Measurements from ENCODE around the gene SLC22A5. TPM values are rescaled to one million over a fixed set of nuclear protein-coding genes. Genes with fewer than 3 reads are reported as not detected.
A peak's percentile ranks its signal among the peaks of the same experiment; 100 is the strongest.
"Not testable (repeated sequence)": the region's sequence is repeated elsewhere in the genome, so short reads cannot be mapped to it uniquely, and the experiment has no call there.

Gene SLC22A5
- total RNA-seq, 1 donor from 2014 or later = 5.5 TPM

DNA sequence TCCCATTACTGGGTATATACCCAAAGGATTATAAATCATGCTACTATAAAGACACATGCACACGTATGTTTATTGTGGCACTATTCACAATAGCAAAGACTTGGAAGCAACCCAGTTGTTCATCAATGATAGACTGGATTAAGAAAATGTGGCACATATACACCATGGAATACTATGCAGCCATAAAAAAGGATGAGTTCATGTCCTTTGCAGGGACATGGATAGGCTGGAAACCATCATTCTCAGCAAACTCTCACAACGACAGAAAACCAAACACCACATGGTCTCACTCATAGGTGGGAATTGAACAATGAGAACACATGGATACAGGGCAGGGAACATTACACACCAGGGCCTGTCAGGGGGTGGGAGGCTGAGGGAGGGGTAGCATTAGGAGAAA, 34.5 kb downstream of the SLC22A5 start:
- DNase-seq; H3K36me3 Mint-ChIP-seq (ENCODE audit: low read depth); intact Hi-C loops (cut with micrococcal nuclease); H3K9me3 Mint-ChIP-seq; H3K27ac Mint-ChIP-seq; H3K4me3 Mint-ChIP-seq: not testable (repeated sequence)
- peaks cover 20% of the 10 kb centered on the region for H3K27me3 Mint-ChIP-seq
- H3K4me1 Mint-ChIP-seq = peaks cover 31% of the 10 kb centered on the region

DNA sequence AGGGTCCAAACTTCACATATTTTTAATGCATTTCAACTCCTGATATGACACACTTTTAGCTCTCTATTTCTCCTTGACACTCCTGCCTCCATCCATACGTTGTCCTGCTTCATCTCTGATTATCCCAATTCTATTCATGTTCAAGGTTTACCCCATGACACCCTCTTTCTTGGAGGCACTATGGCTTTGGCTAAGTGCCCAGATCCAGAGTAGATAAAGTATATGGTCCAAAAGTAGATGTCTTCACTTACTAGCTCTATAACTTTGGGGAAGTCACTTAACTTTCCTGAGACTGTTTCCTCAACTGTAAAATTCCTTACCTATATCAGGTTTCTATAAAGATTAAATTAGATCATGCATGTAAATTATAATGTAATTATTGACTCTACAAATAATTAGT, 36.1 kb downstream of the SLC22A5 start:
- H3K4me3 Mint-ChIP-seq = no peak overlapping the region
- peaks cover 4% of the 10 kb centered on the region for H3K36me3 Mint-ChIP-seq (ENCODE audit: low read depth)
- peaks cover 11% of the 10 kb centered on the region for H3K27me3 Mint-ChIP-seq
- peaks cover 26% of the 10 kb centered on the region for H3K4me1 Mint-ChIP-seq
- peaks cover 5% of the 10 kb centered on the region for H3K9me3 Mint-ChIP-seq
- intact Hi-C loops (cut with micrococcal nuclease) = no loop called here
- no peak overlapping the region for H3K27ac Mint-ChIP-seq
- no peak for DNase-seq

DNA sequence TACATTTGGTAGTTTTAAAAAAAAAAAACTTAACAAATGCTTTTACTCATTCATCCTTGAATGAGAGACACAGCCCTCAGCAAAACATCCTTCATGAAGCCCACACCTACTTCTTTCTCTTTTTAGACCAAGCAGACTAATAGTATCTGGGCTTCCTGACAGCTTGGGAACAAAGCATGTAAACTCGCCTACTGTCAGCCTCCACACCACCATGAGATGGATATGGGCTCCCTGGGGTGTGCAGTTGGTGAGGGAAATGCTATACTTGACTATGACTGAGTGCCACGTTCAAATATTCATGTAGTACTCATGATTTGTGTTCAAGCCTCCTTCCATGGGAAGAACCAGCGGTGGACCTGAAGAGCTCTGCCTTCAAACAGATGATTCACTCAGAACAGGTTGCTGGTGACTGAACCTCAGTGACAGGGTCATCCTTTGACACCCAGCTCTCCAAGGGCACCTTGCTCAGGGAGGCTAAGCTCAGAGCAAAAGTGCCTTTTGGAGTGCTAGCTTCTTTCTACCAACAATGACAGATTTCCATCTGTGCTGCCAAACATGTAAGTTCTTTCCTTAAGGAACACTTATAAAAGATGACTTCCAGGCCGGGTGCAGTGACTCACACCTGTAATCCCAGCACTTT, 36.8 kb downstream of the SLC22A5 start:
- Mint-ChIP-seq H3K4me3 (no peak overlapping the region), H3K27me3 (peaks cover 6% of the 10 kb centered on the region), H3K9me3 (no peaks in the 10 kb centered on the region), H3K36me3 (ENCODE audit: low read depth) (peaks cover 2% of the 10 kb centered on the region), H3K4me1 (peaks cover 21% of the 10 kb centered on the region), H3K27ac (no peak overlapping the region)
- DNase-seq = no peak
- intact Hi-C loops (cut with micrococcal nuclease) = no loop called here

DNA sequence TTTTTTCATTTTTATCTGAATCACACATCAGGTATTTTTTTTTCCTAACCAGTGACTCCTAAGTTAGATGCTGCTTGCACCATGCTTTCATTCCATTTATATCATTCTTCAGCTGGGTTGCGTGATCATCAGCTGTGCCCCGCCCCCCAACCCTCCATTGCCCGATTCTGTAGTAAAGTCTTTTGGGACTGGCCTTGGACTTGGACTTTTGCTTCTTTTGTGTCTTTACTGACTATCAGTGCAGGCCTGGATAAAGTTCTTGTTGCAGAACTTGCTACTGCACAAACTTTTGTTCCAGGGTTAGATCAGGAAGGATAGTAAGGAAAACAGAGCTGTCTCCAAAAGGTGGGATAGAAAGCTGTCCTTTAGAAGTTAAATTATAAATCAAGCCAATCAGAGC, 38.5 kb downstream of the SLC22A5 start:
- DNase-seq = no peak
- intact Hi-C loops (cut with micrococcal nuclease) = no loop called here
- Mint-ChIP-seq H3K4me3 (no peak overlapping the region), H3K36me3 (ENCODE audit: low read depth) (peaks cover 6% of the 10 kb centered on the region), H3K9me3 (no peaks in the 10 kb centered on the region), H3K27me3 (peaks cover 4% of the 10 kb centered on the region), H3K27ac (no peak overlapping the region), H3K4me1 (peaks cover 31% of the 10 kb centered on the region)

DNA sequence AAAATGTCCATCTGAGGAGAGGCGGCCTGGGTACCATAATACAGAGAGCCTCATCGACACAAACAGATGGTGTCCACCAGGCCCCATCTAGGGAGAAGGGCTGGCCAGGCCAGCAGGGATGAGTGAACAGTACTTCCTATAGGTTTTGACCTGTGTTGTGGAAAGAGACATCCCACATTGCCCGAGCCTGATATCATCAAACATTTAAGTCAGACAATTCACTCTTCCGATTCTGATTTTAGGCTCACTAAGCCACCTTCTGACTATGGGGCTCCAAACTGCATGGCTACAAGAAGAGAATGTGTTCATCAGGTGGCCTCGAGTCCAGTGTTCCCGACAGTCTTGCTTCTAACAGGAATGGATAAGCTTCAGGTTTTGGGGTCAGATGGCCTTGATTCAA, 38.9 kb downstream of the SLC22A5 start:
- Mint-ChIP-seq H3K4me1 (peaks cover 36% of the 10 kb centered on the region), H3K36me3 (ENCODE audit: low read depth) (peaks cover 9% of the 10 kb centered on the region), H3K27me3 (peaks cover 4% of the 10 kb centered on the region), H3K9me3 (no peaks in the 10 kb centered on the region), H3K27ac (no peak overlapping the region), H3K4me3 (no peak overlapping the region)
- no peak for DNase-seq
- intact Hi-C loops (cut with micrococcal nuclease) = no loop called here

DNA sequence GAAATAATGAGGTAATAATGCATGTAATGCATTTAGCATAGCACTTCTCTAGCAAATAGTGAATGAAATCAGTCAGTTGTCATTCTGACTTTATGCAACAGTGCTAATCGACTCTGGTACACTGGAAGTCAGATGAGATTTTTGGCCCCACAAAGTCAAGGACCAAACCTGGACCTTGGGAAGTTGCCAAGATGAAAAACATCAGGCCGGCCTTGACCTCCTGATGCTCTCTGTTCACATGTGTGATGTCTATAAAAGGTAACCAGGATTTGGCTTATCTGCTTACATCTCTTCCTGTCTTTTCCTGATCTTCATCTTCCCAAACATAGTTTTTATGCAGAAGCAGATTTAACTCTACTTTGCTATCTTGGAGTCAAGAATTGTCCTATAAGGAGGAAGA, 39.5 kb downstream of the SLC22A5 start:
- Mint-ChIP-seq H3K4me3 (peak overlapping the region; percentile 100), H3K9me3 (no peaks in the 10 kb centered on the region), H3K27ac (peak overlapping the region; percentile 96), H3K4me1 (peaks cover 40% of the 10 kb centered on the region), H3K36me3 (ENCODE audit: low read depth) (peaks cover 13% of the 10 kb centered on the region), H3K27me3 (peaks cover 2% of the 10 kb centered on the region)
- intact Hi-C loops (cut with micrococcal nuclease) = no loop called here
- no peak for DNase-seq

DNA sequence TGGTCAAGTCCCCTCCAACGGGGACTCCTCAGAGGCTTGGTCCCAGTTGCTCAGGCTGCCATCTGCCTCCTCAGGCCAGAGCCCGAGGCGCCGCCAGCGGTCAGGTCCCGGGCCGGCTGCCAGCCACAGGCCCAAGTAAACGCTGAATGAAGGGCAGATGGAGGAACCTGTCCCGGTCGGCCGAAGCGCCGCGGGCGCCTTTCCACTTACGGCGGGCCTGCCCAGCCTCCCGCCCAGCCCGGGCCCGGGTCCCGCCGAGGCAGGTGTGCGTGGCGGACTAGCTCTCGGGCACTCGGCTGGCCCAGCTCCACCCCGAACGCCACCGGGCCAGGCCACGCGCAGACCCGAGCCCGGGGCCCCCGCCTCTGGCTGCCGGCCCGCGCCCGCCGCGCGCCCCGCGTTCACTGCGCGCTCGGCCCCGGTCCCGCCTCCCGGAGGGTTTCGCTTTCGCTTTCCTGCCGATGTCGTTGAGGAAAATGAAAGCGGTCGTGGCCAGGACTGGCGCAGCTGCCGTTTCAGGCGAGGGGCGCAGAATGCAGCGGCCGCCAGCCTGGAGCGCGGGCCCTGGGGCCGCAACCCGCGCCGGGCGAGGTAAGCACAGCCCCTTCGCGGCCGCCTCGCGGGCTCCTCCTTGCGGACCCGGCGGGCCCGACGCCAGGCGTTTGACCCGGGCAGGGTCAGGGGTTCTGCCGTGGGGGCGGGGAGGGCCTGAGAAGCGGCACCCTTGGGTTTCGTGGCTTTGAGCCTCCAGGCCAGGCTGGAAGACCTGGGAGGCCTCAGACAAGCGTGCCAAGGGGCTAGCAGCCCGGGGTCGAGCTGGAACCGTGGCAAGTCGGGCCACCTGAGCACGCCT, 41.2 kb downstream of the SLC22A5 start:
- Mint-ChIP-seq H3K9me3 (no peaks in the 10 kb centered on the region), H3K4me1 (peaks cover 48% of the 10 kb centered on the region), H3K27ac (peak overlapping the region; percentile 99), H3K36me3 (ENCODE audit: low read depth) (peaks cover 16% of the 10 kb centered on the region), H3K4me3 (peak overlapping the region; percentile 100), H3K27me3 (peaks cover under 1% of the 10 kb centered on the region)
- intact Hi-C loops (cut with micrococcal nuclease) = loop anchor here (1.0 to 10.0 kb wide), 6 partner anchors 11 to 324 kb away; partner anchors contain the start of gene KIF3A
- DNase-seq = peak; percentile 98

DNA sequence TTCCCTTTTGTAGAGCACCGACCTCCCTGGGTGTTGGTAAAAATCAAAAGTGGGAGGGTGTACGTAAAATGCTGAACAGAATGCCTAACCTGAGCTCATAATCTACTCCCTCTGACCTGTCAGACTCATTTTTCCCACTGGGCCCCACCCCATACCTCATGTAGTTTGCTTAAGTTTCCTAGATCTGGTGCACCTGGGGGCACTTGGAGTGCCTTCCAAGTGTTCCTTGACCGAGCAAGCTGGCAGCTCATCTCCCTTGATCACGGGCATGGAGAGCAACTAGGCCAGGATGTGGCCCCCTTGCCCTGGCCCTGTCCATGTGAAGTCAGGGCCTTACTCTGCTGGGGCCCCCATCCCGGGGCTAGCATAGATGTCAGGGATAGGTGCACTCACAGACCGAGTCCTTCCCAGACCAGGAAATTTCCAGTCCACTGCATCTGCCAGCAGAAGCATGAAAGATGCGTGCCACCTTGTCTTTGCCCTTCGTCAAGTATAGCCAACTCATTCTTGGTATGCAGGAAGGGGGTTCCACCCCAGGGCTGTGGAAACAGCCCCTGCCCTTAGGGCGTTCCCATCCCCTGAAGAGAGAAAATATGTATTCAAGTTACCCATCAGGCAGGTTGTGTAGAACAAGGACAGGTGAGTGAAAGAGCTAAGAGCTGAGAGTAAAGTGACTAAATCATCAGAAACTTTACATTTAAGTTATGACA, 41.9 kb downstream of the SLC22A5 start:
- peak overlapping the region; percentile 100 for H3K4me3 Mint-ChIP-seq
- no peaks in the 10 kb centered on the region for H3K27me3 Mint-ChIP-seq

DNA sequence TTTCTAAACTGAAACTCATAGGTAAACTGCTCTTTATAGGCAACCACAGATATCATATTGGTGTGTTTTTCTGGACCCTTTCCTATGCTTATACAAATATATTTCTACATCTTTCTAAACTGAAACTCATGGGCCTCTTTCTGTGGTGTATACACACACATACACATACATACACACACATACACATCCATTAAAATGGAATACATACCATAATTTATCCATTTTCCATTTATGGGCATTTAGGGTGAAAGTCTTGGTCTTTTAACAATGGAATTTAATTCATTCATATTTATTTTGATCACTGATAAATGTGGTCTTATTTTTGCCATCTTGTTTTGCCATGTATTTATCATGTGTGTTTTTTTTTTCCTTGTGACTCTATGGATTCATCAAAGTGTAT, 44.1 kb downstream of the SLC22A5 start:
- H3K4me1 Mint-ChIP-seq = peaks cover 55% of the 10 kb centered on the region

More for the DNA sequence above, 41.9 kb downstream of the SLC22A5 start:
- no peak for DNase-seq
- peaks cover 47% of the 10 kb centered on the region for H3K4me1 Mint-ChIP-seq
- intact Hi-C loops (cut with micrococcal nuclease) = loop anchor here (1.0 to 10.0 kb wide), 6 partner anchors 10 to 323 kb away; partner anchors contain the start of gene KIF3A
- H3K36me3 Mint-ChIP-seq (ENCODE audit: low read depth) = peaks cover 19% of the 10 kb centered on the region
- peak overlapping the region; percentile 99 for H3K27ac Mint-ChIP-seq
- no peaks in the 10 kb centered on the region for H3K9me3 Mint-ChIP-seq

DNA sequence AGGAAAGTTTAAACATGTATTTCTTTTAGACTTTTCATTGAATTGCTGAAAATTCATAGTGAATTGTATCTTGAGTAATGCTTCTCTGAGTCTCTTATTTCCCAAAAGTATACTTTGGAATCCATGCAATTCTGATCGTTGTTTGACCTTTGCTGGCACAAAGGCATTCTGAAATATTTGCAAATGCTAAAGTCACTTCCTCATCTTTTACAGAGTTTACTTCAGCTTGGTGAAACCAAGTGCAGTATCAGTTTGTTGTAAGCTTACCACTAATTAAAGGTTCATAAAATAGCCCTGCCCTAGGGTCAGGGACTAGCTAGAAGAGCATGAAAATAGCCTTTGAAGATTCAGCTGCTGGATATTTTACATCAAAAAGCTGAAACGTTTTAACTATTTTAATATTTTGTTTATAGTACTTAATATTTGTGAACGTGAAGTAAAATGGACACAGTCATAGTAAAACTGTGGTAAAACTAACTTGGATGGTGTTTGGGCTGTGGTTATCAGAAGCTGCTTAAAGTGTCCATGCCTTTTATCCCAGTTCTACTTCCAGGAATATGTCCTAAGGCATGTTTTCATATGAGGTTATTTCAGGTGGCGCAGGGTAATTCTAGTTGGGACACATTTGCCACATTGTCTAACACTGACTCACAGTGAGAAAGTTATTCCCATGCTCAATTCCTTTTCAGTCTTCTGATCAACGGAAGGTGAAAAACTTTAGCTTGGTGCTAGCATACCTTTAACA, 45.3 kb downstream of the SLC22A5 start:
- H3K36me3 Mint-ChIP-seq (ENCODE audit: low read depth) = peaks cover 40% of the 10 kb centered on the region
- no peak for DNase-seq
- H3K27ac Mint-ChIP-seq = no peak overlapping the region
- no peaks in the 10 kb centered on the region for H3K27me3 Mint-ChIP-seq
- intact Hi-C loops (cut with micrococcal nuclease) = loop anchor here (10.0 kb wide), 1 partner anchor 320 kb away; the partner anchor contains the start of gene KIF3A
- H3K4me3 Mint-ChIP-seq = peak overlapping the region; percentile 53
- peaks cover 58% of the 10 kb centered on the region for H3K4me1 Mint-ChIP-seq
- no peaks in the 10 kb centered on the region for H3K9me3 Mint-ChIP-seq

More for the DNA sequence above, 44.1 kb downstream of the SLC22A5 start:
- DNase-seq = no peak
- Mint-ChIP-seq H3K27me3 (no peaks in the 10 kb centered on the region), H3K4me3 (peak overlapping the region; percentile 100), H3K27ac (peak overlapping the region; percentile 72), H3K9me3 (no peaks in the 10 kb centered on the region), H3K36me3 (ENCODE audit: low read depth) (peaks cover 32% of the 10 kb centered on the region)
- intact Hi-C loops (cut with micrococcal nuclease) = loop anchor here (10.0 kb wide), 1 partner anchor 321 kb away; the partner anchor contains the start of gene KIF3A

DNA sequence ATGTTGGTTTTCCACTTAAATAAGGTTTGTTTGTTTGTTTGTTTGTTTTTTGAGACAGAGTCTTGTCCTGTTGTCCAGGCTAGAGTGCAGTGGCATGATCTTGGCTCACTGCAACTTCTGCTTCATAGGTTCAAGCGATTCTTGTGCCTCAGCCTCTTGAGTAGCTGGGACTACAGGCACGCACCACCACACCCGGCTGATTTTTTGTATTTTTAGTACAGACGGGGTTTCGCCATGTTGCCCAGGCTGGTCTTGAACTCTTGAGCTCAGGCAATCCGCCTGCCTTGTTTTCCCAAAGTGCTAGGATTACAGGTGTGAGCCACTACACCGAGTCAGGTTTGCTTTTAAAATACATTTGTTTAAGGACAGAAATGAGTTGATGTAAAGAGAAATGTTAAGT, 46.0 kb downstream of the SLC22A5 start:
- Mint-ChIP-seq H3K4me1 (peaks cover 66% of the 10 kb centered on the region), H3K36me3 (ENCODE audit: low read depth) (peaks cover 44% of the 10 kb centered on the region)
- intact Hi-C loops (cut with micrococcal nuclease) = loop anchor here (10.0 kb wide), 1 partner anchor 319 kb away; the partner anchor contains the start of gene KIF3A
- not testable (repeated sequence) for H3K27me3 Mint-ChIP-seq, H3K27ac Mint-ChIP-seq, H3K4me3 Mint-ChIP-seq, H3K9me3 Mint-ChIP-seq, DNase-seq

DNA sequence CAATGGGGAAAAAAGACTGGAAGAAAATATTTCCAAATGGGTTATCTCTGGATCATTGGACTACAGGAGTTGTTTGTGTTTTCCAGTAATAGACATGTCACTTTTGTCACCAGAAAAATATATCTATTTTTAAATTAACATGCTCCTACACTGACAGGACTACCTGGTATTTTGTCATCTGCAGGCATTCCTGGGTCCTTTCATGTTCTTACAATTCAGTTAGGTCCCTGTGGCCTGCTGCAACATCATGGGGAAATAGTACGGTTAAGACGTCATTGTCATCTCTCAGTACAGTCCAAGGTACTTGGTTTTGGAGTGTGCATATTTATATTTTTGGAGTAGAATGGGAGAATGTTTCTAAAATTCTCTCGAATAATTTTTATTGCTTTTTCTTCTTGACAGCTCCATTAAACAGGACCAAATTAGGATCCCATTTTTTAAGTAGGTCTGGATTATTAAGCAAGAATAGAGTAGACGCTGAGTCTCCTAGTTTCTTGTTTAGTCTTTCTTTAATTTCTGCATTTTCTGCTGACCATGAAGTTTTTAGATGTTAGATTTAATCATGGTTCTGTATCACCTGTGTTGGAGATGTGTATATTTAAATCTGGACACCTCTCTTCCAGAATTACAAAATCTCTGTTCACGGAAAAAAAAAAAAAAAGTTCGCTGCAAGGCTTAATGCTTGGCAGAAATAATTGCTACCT, 46.9 kb downstream of the SLC22A5 start:
- H3K27ac Mint-ChIP-seq = no peak overlapping the region
- intact Hi-C loops (cut with micrococcal nuclease) = loop anchor here (10.0 kb wide), 1 partner anchor 318 kb away; the partner anchor contains the start of gene KIF3A

More for the DNA sequence above, 46.9 kb downstream of the SLC22A5 start:
- no peak for DNase-seq
- Mint-ChIP-seq H3K27me3 (no peaks in the 10 kb centered on the region), H3K36me3 (ENCODE audit: low read depth) (peaks cover 48% of the 10 kb centered on the region), H3K4me3 (no peak overlapping the region), H3K4me1 (peaks cover 75% of the 10 kb centered on the region), H3K9me3 (no peaks in the 10 kb centered on the region)
